ENCODE data around the gene CAND1.

Gene CAND1

DNA sequence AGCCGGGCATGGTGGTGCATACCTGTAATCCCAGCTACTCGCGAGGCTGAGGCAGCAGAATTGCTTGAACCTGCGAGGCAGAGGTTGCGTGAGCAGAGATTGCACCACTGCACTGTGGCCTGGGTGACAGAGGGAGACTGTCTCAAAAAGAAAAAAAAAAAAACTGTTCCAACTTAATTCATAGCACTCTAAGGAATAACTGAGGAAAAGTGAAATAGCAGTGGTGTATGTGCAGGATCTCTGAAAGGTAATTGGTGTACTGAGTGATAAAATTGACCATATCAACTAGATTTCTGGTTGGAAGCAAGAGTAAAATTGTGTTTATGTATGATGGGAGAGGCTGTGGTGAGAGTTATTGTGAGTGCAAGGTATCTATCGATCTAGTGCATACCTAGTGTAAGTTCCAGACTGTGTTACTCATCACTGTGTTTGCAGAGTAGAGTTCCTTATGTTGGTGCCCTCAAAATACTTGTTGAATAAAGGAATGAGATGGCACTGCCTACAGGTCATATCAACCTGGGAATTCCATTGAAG lies 6.3 kb downstream of the CAND1 start:
- TF ChIP-seq, protein P1, sequence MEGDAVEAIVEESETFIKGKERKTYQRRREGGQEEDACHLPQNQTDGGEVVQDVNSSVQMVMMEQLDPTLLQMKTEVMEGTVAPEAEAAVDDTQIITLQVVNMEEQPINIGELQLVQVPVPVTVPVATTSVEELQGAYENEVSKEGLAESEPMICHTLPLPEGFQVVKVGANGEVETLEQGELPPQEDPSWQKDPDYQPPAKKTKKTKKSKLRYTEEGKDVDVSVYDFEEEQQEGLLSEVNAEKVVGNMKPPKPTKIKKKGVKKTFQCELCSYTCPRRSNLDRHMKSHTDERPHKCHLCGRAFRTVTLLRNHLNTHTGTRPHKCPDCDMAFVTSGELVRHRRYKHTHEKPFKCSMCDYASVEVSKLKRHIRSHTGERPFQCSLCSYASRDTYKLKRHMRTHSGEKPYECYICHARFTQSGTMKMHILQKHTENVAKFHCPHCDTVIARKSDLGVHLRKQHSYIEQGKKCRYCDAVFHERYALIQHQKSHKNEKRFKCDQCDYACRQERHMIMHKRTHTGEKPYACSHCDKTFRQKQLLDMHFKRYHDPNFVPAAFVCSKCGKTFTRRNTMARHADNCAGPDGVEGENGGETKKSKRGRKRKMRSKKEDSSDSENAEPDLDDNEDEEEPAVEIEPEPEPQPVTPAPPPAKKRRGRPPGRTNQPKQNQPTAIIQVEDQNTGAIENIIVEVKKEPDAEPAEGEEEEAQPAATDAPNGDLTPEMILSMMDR (IDR thresholded peaks at IDR 0.05; ENCODE audit: insufficient read depth, low read length, missing control alignments): no peak
- ChIA-PET CTCF (no interaction called here), POLR2A (no interaction called here)
- DNase-seq (ENCODE audit: low read depth, low spot score): no peak
- no peak overlapping the region for H3K4me3 ChIP-seq (ENCODE audit: low read depth, low read length)

DNA sequence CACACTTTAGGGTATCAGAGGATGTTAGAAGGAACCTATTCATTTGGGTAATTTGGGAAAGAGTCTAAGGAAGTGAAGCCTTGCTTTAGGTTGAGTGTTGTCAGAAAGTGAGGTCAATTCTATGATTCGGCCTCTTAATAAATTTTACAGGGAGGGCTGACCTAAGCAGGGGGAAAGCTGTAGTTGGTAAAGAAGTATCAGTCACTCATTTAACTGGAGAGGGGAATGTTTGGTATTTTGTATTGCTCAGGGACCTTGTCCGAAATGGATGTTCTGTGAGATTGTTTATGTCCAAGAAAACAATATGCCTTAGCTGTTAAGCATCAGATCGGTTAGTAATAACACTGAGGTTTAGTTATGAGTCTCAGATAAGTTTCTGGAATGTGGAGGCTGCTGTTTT lies 7.3 kb downstream of the CAND1 start:
- ChIA-PET POLR2A (no interaction called here), CTCF (interaction anchor here (1.1 kb wide), 1 partner anchor 11 kb away, joined by 4 read pairs; no protein-coding TSS in a partner anchor)
- TF ChIP-seq, protein P1 (IDR thresholded peaks at IDR 0.05; ENCODE audit: insufficient read depth, low read length, missing control alignments): no peak
- no peak for DNase-seq (ENCODE audit: low read depth, low spot score)
- H3K4me3 ChIP-seq (ENCODE audit: low read depth, low read length): no peak overlapping the region

GRCh38 chr12:67279637-67280036 lies 10.5 kb downstream of the CAND1 start:
- CTCF ChIA-PET: interaction anchor here (0.9 to 2.2 kb wide), 2 partner anchors 9 to 11 kb away, joined by 3 to 7 read pairs; partner anchors contain the start of gene CAND1
- POLR2A ChIA-PET: no interaction called here
- no peak for DNase-seq (ENCODE audit: low read depth, low spot score)
- no peak overlapping the region for H3K4me3 ChIP-seq (ENCODE audit: low read depth, low read length)
- TF ChIP-seq, protein P1 (IDR thresholded peaks at IDR 0.05; ENCODE audit: insufficient read depth, low read length, missing control alignments): no peak

GRCh38 chr12:67280088-67280487 lies 10.9 kb downstream of the CAND1 start:
- ChIA-PET CTCF (interaction anchor here (2.2 kb wide), 1 partner anchor 11 kb away, joined by 7 read pairs; the partner anchor contains the start of gene CAND1), POLR2A (no interaction called here)
- no peak overlapping the region for H3K4me3 ChIP-seq (ENCODE audit: low read depth, low read length)
- DNase-seq (ENCODE audit: low read depth, low spot score): no peak
- TF ChIP-seq, protein P1 (IDR thresholded peaks at IDR 0.05; ENCODE audit: insufficient read depth, low read length, missing control alignments): no peak

- CTCF ChIA-PET: interaction anchor here (2.2 kb wide), 1 partner anchor 12 kb away, joined by 7 read pairs; the partner anchor contains the start of gene CAND1
- H3K4me3 ChIP-seq (ENCODE audit: low read depth, low read length): no peak overlapping the region
- POLR2A ChIA-PET: no interaction called here
- no peak for DNase-seq (ENCODE audit: low read depth, low spot score)
- TF ChIP-seq, protein P1 (IDR thresholded peaks at IDR 0.05; ENCODE audit: insufficient read depth, low read length, missing control alignments): no peak
These were observed 11.4 kb downstream of the CAND1 start for GRCh38 chr12:67280572-67280971.

DNA sequence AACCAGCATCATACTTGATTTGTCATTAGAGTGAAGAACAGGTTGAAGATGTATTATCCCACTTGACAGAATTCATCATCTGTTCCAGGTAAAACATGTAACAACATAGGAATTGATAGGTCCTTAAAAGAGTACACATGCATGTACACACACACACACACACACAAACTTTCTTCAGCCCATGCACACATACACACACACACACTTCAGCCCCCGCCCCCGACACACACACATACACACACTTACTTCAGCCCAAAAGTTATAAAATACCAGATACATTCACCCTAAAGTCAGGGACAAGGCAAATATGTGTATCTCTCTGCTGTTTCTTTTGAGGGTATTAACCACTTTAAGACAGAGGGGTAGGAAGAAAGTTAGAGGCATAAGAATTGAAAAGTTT lies 15.4 kb downstream of the CAND1 start:
- no peak overlapping the region for H3K4me3 ChIP-seq (ENCODE audit: low read depth, low read length)
- DNase-seq (ENCODE audit: low read depth, low spot score): no peak
- ChIA-PET POLR2A (no interaction called here), CTCF (no interaction called here)
- TF ChIP-seq, protein P1 (IDR thresholded peaks at IDR 0.05; ENCODE audit: insufficient read depth, low read length, missing control alignments): no peak

All from AG04449 (cell line).